HUES64 (cell line): ENCODE results near the gene NTPCR.

Experiments used
- H3K27ac ChIP-seq: 2 replicates; pipeline ENCODE4 v1.7.0; 2013; ENCODE audit warnings: low read depth, low read length, inconsistent platforms
- H3K27me3 ChIP-seq: 2 replicates; pipeline ENCODE4 v1.6.1; 2013; ENCODE audit warnings: mild to moderate bottlenecking, low read length; ENCODE audit not compliant: insufficient read depth
- H3K36me3 ChIP-seq: 2 replicates; pipeline ENCODE4 v1.6.1; 2013; ENCODE audit warnings: mild to moderate bottlenecking, low read length; ENCODE audit not compliant: insufficient read depth
- H3K4me1 ChIP-seq: 2 replicates; pipeline ENCODE4 v1.6.1; 2013; ENCODE audit warnings: mild to moderate bottlenecking, low read length, moderate library complexity; ENCODE audit not compliant: insufficient read depth
- H3K4me3 ChIP-seq: 2 replicates; pipeline ENCODE4 v1.5.1; 2013; ENCODE audit warnings: mild to moderate bottlenecking, low read length, moderate library complexity
- H3K9ac ChIP-seq: 2 replicates; pipeline ENCODE4 v1.6.1; 2013; ENCODE audit warnings: mild to moderate bottlenecking, low read depth, low read length
- H3K9me3 ChIP-seq: 2 replicates; pipeline ENCODE4 v1.6.1; 2013; ENCODE audit warnings: low read depth, low read length; ENCODE audit not compliant: insufficient read depth
- WGBS: fragments of 150-250, 120-280 bp; methylation state at CpG from one replicate; pipeline ENCODE4 v1.1.7; 2013; ENCODE audit warnings: missing lambda C conversion rate; 5-methylcytosine and 5-hydroxymethylcytosine counted together

NTPCR gene

DNA sequence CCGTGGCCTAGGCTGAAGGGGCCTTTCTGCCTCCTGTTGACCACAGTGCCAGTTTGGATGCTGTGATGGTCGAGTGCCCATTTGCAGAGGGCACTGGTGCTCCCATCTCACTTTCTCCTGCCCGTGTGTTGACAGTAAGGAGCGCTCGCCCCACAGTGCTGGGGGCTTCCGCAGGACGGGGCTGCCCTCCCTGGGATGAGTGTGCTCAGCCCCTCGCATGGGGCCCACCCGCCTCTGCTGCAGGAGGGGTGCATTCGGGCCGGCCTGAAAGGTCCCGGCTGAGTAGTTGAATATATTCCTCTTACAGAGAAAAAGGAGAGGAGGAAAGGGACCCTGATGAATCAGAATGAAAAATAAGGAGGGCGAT, 37.3 kb downstream of the NTPCR start:
- no peak overlapping the region for H3K27ac ChIP-seq
- H3K4me3 ChIP-seq = no peak overlapping the region

DNA sequence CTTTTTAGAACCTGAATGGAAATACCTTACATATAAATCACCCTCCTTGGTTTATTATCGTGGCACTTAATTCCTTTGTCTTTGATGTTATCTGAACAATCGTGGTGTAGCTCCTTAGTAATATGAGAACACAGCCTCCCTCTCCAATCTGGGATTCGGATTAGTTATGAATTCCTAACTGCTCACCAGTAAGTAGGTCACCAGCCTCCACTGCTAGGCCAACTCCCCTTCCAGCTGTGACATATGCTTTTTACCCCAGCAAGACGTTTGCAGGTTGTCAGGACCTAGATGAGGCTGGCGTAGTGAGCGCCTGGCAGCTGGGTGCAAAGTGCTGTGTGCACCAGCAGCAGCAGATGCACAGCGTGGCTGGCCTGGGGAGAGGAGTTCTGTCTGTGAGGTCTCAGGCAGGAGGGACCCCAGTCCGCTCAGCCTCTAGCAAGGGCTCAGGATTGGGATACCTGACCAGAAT, 38.2 kb downstream of the NTPCR start:
- H3K36me3 ChIP-seq = peaks cover 20% of the 10 kb centered on the region
- no peaks in the 10 kb centered on the region for H3K4me1 ChIP-seq
- WGBS = 95% methylated on average over 8 of the region's 8 CpGs
- H3K9ac ChIP-seq = no peak overlapping the region
- H3K4me3 ChIP-seq = no peak overlapping the region
- H3K27ac ChIP-seq = no peak overlapping the region
- H3K27me3 ChIP-seq = no peaks in the 10 kb centered on the region
- peaks cover 4% of the 10 kb centered on the region for H3K9me3 ChIP-seq

More for the DNA sequence above, 37.3 kb downstream of the NTPCR start:
- Histone ChIP-seq H3K9me3 (no peaks in the 10 kb centered on the region), H3K4me1 (no peaks in the 10 kb centered on the region), H3K36me3 (peaks cover 17% of the 10 kb centered on the region), H3K9ac (no peak overlapping the region), H3K27me3 (no peaks in the 10 kb centered on the region)
- 95% methylated on average over 13 of the region's 13 CpGs for WGBS

DNA sequence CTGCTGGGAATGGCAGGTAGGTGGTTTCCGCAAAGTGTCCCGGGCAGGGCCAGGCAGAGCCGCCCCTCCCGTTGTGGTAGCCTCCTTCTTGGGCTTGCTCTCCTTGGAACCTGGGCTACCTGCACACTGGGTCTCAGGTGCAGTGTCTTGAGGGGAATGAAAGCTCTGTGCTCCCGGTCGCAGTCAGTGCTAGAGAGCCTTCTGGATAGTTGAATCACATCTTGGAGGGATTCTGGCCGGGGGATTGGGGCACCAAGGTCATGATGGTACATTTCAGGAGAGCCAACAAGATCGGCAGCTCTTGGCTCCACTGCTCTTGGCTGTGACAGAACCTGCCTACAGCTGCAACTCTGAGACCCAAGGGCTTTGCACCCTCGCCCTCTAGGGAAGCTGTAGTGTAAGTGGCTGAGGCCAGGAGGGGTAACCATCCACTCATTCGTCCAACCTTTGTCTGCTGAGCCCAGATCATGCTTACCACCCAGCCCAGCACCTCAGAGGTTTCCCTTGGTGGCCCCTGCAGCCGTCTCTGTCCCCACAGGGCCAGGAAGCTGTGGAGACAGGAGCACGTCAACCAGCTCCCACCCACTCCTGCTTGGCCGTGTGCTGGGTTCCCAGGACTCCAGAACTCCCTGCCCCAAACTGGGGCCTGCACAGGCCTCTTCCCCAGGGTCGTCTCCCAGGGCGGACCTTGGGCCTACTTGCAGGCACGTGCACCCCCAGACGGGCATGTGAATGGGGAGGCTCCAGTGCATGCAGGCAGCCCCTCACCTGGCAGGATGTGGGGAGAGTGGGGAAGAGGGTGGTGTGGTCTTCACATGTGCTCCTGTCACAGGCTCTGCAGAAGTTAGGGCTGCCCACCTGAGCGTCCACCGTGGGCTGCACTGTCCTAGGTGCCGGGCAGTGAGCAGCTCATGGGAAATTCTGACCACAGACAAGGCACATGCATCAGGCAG, 40.0 kb downstream of the NTPCR start:
- WGBS = 94% methylated on average over 20 of the region's 20 CpGs
- Histone ChIP-seq H3K9me3 (peaks cover 20% of the 10 kb centered on the region), H3K36me3 (peaks cover 31% of the 10 kb centered on the region)

GRCh38 chr1:232991238-232991637, 40.8 kb downstream of the NTPCR start:
- no peaks in the 10 kb centered on the region for H3K4me1 ChIP-seq
- H3K9ac ChIP-seq = no peak overlapping the region
- no peak overlapping the region for H3K4me3 ChIP-seq
- no peaks in the 10 kb centered on the region for H3K27me3 ChIP-seq
- peaks cover 20% of the 10 kb centered on the region for H3K9me3 ChIP-seq
- H3K27ac ChIP-seq = no peak overlapping the region
- H3K36me3 ChIP-seq = peaks cover 27% of the 10 kb centered on the region
- 91% methylated on average over 7 of the region's 7 CpGs for WGBS

More for the DNA sequence above, 40.0 kb downstream of the NTPCR start:
- H3K27me3 ChIP-seq = no peaks in the 10 kb centered on the region
- no peak overlapping the region for H3K9ac ChIP-seq
- H3K4me1 ChIP-seq = no peaks in the 10 kb centered on the region
- no peak overlapping the region for H3K27ac ChIP-seq
- H3K4me3 ChIP-seq = no peak overlapping the region

DNA sequence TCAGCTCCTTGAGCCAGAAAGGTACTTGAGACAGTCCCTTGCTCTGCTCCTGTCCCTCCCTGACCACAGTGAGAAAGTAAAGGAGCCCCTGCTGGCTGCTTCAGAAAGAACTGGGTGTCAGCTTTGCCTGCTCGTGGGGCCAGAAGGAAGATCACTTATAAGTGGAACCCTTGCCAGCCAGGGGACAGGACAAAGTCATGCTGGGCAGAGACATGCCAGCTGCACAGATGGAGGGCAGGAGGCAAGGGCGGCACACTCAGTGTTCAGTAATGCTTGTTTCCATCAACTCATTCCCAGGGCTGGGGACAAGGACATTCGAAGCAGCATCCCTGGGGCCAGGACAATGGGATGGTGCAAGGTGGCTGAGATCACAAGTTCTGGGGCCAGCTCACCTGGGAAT, 41.8 kb downstream of the NTPCR start:
- no peak overlapping the region for H3K9ac ChIP-seq
- H3K36me3 ChIP-seq = peaks cover 36% of the 10 kb centered on the region
- peaks cover 20% of the 10 kb centered on the region for H3K9me3 ChIP-seq
- no peaks in the 10 kb centered on the region for H3K27me3 ChIP-seq
- no peaks in the 10 kb centered on the region for H3K4me1 ChIP-seq
- WGBS = 89% methylated on average over 3 of the region's 3 CpGs
- no peak overlapping the region for H3K4me3 ChIP-seq
- no peak overlapping the region for H3K27ac ChIP-seq

DNA sequence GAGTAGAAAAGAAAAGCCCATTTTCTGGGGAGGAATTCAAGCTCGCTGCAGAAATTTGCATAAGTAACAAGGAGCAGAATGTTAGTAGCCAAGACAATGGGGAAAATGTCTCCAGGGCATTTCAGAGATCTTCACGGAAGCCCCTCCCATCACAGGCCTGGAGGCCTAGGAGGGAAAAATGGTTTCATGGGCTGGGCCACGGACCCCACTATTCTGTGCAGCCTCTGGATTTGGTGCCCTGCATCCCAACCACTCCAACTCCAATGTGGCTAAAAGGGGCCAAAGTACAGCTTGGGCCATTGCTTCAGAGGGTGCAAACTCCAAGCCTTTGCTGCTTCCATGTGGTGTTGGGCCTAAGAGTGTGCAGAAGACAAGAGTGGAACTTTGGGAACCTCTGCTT, 43.1 kb downstream of the NTPCR start:
- H3K27me3 ChIP-seq = no peaks in the 10 kb centered on the region
- no peak overlapping the region for H3K9ac ChIP-seq
- WGBS = 94% methylated on average over 3 of the region's 3 CpGs
- no peak overlapping the region for H3K4me3 ChIP-seq
- H3K27ac ChIP-seq = no peak overlapping the region
- peaks cover 20% of the 10 kb centered on the region for H3K9me3 ChIP-seq
- H3K4me1 ChIP-seq = no peaks in the 10 kb centered on the region
- peaks cover 49% of the 10 kb centered on the region for H3K36me3 ChIP-seq

DNA sequence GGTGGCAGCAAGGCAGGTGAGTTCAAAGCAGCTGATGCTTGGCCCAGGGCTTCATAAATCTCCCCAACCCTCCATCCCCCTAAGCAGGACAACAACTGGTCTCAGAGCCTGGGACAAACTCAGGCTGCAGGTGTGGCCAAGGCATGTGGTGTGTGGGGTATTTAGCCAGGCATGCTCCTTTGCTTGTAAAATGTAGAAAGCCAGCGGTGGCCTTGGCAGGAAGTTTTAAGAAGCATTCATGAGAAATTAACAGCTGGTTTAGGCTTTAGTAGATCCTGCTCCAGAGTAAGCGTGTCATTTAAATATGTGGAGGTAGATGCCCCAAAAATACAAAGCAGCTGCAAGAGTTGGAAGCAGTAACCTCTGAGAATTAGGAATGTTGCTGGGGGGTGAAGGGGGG, 44.8 kb downstream of the NTPCR start:
- WGBS = 92% methylated on average over 2 of the region's 2 CpGs
- Histone ChIP-seq H3K27ac (no peak overlapping the region), H3K4me1 (no peaks in the 10 kb centered on the region), H3K9ac (no peak overlapping the region), H3K4me3 (no peak overlapping the region), H3K27me3 (no peaks in the 10 kb centered on the region), H3K9me3 (peaks cover 20% of the 10 kb centered on the region), H3K36me3 (peaks cover 63% of the 10 kb centered on the region)

- H3K4me1 ChIP-seq = no peaks in the 10 kb centered on the region
- H3K9ac ChIP-seq = no peak overlapping the region
- H3K27me3 ChIP-seq = no peaks in the 10 kb centered on the region
- no peak overlapping the region for H3K27ac ChIP-seq
- no peak overlapping the region for H3K4me3 ChIP-seq
- H3K36me3 ChIP-seq = peaks cover 72% of the 10 kb centered on the region
- 95% methylated on average over 2 of the region's 2 CpGs for WGBS
- peaks cover 20% of the 10 kb centered on the region for H3K9me3 ChIP-seq
These were observed 45.7 kb downstream of the NTPCR start for GRCh38 chr1:232996143-232996542.

GRCh38 chr1:232998138-232998537, 47.7 kb downstream of the NTPCR start:
- Histone ChIP-seq H3K4me1 (no peaks in the 10 kb centered on the region), H3K9ac (no peak overlapping the region), H3K27ac (no peak overlapping the region), H3K4me3 (no peak overlapping the region), H3K36me3 (peaks cover 70% of the 10 kb centered on the region), H3K9me3 (peaks cover 20% of the 10 kb centered on the region), H3K27me3 (no peaks in the 10 kb centered on the region)
- WGBS = 98% methylated on average over 15 of the region's 15 CpGs

- Histone ChIP-seq H3K4me1 (no peaks in the 10 kb centered on the region), H3K9ac (no peak overlapping the region), H3K9me3 (peaks cover 16% of the 10 kb centered on the region), H3K27me3 (no peaks in the 10 kb centered on the region), H3K4me3 (no peak overlapping the region), H3K36me3 (peaks cover 65% of the 10 kb centered on the region), H3K27ac (no peak overlapping the region)
- WGBS = 90% methylated on average over 2 of the region's 3 CpGs
These were observed 48.2 kb downstream of the NTPCR start for GRCh38 chr1:232998646-232999045.

GRCh38 chr1:232999956-233000625, 49.7 kb downstream of the NTPCR start:
- Histone ChIP-seq H3K36me3 (peaks cover 51% of the 10 kb centered on the region), H3K9ac (no peak overlapping the region), H3K27me3 (no peaks in the 10 kb centered on the region), H3K4me1 (no peaks in the 10 kb centered on the region), H3K9me3 (peaks cover 1% of the 10 kb centered on the region), H3K27ac (no peak overlapping the region), H3K4me3 (no peak overlapping the region)
- WGBS = 93% methylated on average over 16 of the region's 16 CpGs
